ENCODE data around the gene DLGAP5.

The DLGAP5 gene

DNA sequence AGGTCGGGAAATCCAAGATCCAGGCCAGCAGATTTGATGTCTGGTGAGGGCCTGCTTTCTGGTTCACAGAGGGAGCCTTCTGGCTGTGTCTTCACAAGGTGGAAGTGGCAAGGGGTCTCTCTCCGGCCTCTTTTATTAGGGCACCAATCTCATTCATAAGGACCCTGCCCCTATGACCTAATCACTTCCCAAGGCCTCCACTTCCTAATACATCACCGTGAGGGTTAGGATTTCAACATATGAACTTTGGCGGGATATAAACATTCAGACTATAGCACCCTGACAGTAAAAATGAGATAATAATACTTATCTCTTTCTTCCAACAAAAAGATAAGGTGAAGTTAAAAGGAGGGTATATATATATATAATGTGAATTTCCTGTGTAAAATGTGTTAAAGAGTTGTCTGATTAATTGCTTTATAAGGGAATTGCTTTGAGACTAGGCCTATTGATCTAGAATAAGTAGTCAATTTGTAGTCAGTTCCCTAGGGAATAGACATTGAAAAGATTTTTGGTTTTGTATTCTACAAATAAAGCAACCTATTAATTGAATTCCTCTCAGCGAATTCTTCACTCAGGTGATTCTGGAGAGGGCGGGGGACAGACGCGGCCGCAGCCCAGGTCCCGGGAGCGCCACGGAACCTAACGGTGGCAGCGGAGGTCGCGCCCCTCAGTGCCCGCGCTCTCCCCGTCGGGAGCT, 62.8 kb downstream of the DLGAP5 start:
- DNase-seq = no peak

- no peak for DNase-seq
These were observed 63.9 kb downstream of the DLGAP5 start for GRCh38 chr14:55127460-55127951.

- no peak for DNase-seq
These were observed 64.4 kb downstream of the DLGAP5 start for GRCh38 chr14:55126932-55127459.

- no peak for DNase-seq
These were observed 65.4 kb downstream of the DLGAP5 start for GRCh38 chr14:55126034-55126433.

GRCh38 chr14:55125403-55125802, 66.0 kb downstream of the DLGAP5 start:
- no peak for DNase-seq

- no peak for DNase-seq
These were observed 66.5 kb downstream of the DLGAP5 start for GRCh38 chr14:55124774-55125386.

DNA sequence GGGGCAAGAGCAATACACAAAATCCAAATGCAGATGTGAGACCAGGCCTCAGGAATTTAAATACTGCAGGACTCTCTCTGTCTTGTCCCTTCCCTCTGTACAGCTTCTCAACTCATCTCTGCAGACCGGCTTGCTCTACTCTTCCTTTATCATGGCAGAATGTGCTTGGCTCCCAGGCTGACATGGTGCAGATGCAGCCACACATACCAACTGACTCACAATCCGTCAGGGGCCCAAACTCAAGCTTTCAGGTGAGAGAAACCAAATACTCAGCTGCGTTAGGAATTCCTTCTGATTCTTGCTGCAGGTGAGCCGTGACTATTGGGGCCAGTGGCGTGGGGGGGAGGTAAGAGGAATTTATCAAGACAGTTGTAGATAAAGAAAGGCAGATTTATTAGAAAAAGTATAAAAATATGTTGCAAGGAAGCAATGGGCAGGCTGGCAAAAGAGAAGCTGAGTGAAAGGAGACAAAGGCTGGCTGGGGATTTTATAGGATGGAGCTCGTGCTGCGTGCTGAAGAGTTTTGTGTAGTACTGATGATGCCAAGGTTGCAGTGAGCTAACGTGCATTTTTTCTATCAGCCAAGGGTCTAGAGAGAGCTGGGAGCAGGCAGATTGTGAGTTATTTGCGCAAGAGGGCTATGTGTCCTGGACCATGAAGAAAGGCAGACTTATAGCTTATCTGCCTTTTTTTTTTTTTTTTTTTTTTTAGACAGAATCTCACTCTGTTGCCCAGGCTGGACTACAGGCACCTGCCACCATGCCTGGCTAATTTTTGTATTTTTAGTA, 67.3 kb downstream of the DLGAP5 start:
- no peak for DNase-seq

DNA sequence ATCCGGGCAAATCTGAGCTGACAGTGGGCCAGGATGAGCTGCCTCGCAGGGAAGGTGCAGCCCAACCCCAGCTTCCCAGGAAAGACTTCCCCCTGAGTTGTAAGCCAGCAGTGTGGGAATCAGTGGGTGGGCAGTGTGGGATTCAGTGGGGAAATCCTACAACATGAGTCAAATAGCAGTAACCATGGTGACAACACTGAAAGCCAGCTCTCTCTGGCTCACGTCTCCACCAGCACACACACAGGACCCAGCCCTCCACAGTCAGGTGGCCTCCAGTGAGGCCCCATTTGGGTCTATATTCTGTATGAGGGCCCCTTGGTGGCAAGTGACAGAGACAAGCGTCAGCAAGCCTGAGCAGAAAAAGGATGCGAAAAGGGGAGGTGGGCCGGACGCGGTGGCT, 68.3 kb downstream of the DLGAP5 start:
- peak; percentile 57 for DNase-seq

DNA sequence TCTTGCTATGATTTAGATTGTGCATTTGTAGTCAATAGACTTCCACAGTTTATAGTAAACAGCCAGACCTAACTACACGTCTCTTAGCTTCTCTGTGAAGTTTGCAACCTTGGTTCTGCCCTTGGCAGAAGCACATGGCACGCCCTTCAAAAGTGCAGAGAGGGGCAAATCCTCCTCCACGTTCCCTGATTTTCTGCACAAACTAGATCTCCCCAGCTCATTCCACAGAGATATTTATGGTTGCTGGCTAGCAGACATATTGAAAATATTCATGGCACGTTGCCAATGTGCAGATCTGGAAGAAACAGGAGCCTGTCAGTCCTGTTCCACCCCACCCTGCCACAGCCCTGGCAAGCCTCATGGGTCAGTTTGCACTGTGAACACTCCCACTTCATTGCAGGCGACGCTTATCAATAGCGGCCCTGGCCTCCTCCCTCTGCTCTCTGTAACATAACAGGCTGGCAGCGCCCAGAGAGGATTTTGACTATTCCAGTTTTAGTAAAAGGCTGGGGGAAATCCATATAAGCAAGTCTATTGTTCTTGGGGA, 68.9 kb downstream of the DLGAP5 start:
- DNase-seq = peak; percentile 56

DNA sequence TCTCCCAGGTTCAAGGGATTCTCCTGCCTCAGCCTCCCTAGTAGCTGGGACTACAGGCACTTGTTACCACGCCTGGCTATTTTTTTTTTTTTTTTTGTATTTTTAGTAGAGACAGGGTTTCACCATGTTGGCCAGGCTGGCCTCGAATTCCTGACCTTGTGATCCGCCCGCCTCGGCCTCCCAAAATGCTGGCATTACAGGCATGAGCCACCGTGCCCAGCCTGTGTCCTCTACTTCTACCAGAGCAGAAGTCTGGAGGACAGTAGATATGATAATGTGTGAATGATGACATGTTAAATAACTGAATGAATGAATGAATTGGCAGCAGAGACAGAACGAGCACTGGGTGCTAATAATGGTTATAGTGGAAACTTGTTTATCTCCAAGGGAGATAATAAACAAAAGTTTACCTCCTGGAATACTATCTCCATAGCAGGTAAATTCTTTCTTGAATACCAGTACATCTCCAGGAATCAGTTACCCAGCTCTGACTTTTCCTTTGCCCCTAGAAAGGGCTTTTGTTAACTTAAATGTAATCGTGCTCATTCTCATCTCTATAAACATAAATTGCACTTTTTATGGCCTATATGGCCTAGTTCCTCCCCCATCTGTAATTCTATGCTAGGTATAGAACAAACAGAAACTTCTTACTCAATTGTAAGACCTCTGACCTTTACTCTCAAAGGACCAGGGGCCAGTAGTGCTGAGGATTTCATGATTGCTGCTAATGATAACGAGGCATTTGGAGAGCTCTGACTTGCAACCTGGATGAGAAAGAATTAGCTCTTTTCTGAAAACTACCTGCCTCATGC, 69.6 kb downstream of the DLGAP5 start:
- no peak for DNase-seq

- DNase-seq = no peak
These were observed 70.6 kb downstream of the DLGAP5 start for GRCh38 chr14:55120571-55121495.

DNA sequence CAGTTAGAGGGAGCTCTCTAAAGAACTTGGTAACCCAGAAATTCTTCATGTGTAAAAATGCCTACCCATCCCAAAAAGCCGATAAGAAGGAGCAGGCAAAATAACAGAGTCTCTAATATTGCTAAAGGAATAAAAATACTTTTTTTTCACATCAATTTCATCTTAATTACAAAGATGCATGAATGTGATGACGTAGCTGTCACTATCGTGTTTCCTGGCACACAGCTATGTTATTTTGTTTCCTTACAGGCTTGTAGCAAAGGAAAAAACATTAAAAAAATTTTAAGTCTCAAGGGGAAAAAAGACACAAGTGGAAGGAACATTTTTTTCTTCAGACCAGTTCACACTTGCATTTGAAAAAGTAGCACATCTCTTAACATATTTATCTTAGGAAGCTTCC, 72.6 kb downstream of the DLGAP5 start:
- no peak for DNase-seq

GRCh38 chr14:55117803-55118441, 73.5 kb downstream of the DLGAP5 start:
- no peak for DNase-seq

- DNase-seq = no peak
These were observed 74.9 kb downstream of the DLGAP5 start for GRCh38 chr14:55116246-55117030.

GRCh38 chr14:55115861-55116245, 75.5 kb downstream of the DLGAP5 start:
- DNase-seq = no peak

GRCh38 chr14:55115460-55115859, 75.9 kb downstream of the DLGAP5 start:
- no peak for DNase-seq

DNA sequence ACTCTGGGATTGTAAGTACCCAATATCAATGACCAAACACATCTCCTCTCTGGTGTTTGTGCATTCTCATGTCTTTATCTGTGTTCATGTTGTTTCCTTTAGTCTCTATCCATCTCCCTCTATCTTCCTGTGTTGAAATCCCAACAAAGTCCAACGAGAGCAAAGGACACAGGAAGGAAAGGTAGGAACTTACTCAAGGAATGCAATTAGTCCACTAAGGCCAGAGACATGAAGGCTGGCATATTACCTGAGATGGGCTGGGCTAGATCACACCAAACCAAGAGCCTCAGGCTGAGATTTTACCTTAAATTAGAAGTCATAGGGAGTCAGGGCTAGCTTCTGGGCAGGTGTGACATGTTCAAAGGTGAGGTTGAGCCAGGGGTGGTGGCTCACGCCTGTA, 76.7 kb downstream of the DLGAP5 start:
- no peak for DNase-seq

DNA sequence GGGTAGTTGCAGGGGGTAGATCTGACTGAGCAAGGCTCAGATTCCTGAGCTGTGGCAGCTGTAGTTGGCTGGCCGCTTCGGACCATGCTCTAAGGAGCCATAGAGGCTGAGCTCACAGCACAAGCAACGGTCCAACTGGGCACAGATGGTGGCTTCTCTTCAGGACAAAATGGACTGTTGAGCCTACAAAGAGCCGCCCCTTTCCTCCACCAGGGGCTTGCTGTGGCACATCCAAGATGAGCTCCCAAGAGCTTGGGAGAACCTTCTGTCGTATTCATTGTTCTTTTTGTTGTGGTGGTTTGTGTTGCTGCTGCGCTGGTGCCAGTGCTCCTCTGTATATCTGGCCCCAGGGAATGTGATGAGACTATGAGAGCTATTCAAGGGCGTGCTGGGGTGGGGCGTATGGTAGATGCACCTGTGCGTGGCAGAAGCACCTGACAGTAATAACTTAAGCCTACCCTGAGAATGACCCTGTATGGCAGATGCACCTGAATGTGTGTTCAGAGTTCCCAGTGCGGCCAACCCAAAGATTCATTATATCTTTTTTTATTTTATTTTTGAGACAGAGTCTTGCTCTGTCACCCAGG, 80.2 kb downstream of the DLGAP5 start:
- no peak for DNase-seq

GRCh38 chr14:55109836-55110235, 81.5 kb downstream of the DLGAP5 start:
- no peak for DNase-seq
